Peyer's patch (tissue), 4 donors: Measurements from ENCODE around the gene LRIG1.

Experiments
- POLR2A ChIP-seq, 2 donors: fragments of 450-650 bp; IDR thresholded peaks; one replicate each; pipeline ENCODE4 v1.5.1; 2017; ENCODE audit warnings: antibody characterized with exemption in 2 of 2, mild to moderate bottlenecking in 2 of 2, moderate library complexity in 2 of 2
- TF ChIP-seq, protein P1 (sequence below), 6 experiments: fragments of 450-650 bp in 4 of 6; fragments of 200-600 bp in 2 of 6; sonication (generic) in 1 of 6; IDR thresholded peaks; one replicate each; pipeline ENCODE4 v1.5.1; 2017 to 2019; ENCODE audit warnings: antibody characterized with exemption in 6 of 6, mild to moderate bottlenecking in 3 of 6, moderate library complexity in 1 of 6

GRCh38 chr3:66518644-66519043 is 17.8 kb upstream of the LRIG1 start:
- TF ChIP-seq, protein P1, sequence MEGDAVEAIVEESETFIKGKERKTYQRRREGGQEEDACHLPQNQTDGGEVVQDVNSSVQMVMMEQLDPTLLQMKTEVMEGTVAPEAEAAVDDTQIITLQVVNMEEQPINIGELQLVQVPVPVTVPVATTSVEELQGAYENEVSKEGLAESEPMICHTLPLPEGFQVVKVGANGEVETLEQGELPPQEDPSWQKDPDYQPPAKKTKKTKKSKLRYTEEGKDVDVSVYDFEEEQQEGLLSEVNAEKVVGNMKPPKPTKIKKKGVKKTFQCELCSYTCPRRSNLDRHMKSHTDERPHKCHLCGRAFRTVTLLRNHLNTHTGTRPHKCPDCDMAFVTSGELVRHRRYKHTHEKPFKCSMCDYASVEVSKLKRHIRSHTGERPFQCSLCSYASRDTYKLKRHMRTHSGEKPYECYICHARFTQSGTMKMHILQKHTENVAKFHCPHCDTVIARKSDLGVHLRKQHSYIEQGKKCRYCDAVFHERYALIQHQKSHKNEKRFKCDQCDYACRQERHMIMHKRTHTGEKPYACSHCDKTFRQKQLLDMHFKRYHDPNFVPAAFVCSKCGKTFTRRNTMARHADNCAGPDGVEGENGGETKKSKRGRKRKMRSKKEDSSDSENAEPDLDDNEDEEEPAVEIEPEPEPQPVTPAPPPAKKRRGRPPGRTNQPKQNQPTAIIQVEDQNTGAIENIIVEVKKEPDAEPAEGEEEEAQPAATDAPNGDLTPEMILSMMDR (IDR thresholded peaks at IDR 0.05) = no peak
- no peak for TF ChIP-seq POLR2A (IDR thresholded peaks at IDR 0.05)
